HG03469 (cell line): ENCODE results near the gene TNXB.

ENCODE experiments used
- ATAC-seq: cut with Tn5 transposase; IDR thresholded peaks from one replicate; pipeline ENCODE4 v1.9.1; 2021; ENCODE audit warnings: mild to moderate bottlenecking, moderate library complexity, moderate number of reproducible peaks; ENCODE audit not compliant: unreplicated experiment

The TNXB gene

DNA sequence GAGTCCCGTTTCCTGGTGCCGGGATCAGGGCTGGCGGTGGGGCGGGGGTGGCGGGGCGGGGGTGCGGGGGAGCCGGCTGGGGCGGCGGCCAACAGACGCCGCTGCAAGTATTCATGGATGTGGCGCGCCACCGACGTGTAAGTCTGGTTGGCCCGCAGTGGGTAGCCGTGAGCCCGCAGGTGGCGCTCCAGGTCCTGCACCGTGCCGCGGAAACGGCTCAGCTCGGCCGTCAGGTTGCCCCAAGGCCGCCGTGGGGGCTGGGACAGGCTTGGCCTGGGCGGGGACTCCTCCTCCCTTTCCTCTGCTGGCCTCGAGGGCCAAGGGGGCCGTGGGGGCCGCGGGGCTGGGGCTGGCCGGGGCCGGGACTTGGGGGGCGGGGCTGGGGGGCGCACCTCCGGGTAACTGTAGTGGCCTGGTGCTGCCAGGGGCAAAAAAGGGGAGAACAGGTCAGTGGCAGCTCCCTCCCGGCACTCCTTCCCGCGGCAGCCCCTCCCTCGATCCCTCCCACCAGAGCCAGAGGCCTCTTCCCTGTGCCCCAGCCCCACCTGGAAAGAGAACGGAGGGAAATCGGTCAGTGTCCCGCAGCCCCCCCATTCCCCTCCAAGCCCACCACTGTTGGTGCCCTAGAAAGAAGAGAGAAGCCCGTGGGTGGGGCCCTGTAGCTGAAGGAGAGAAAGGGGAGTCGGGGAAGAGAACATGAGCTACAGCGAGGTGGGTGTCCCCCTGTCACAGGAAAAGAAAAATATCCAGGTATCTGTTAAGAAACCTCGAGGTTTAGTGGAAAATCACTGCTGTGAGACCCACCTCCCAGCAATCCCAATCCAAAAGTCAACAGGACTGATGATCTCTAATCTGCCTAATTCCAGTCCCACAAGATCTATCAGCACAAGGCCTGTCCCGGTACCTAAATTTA lies 21.3 kb downstream of the TNXB start:
- ATAC-seq: no peak

DNA sequence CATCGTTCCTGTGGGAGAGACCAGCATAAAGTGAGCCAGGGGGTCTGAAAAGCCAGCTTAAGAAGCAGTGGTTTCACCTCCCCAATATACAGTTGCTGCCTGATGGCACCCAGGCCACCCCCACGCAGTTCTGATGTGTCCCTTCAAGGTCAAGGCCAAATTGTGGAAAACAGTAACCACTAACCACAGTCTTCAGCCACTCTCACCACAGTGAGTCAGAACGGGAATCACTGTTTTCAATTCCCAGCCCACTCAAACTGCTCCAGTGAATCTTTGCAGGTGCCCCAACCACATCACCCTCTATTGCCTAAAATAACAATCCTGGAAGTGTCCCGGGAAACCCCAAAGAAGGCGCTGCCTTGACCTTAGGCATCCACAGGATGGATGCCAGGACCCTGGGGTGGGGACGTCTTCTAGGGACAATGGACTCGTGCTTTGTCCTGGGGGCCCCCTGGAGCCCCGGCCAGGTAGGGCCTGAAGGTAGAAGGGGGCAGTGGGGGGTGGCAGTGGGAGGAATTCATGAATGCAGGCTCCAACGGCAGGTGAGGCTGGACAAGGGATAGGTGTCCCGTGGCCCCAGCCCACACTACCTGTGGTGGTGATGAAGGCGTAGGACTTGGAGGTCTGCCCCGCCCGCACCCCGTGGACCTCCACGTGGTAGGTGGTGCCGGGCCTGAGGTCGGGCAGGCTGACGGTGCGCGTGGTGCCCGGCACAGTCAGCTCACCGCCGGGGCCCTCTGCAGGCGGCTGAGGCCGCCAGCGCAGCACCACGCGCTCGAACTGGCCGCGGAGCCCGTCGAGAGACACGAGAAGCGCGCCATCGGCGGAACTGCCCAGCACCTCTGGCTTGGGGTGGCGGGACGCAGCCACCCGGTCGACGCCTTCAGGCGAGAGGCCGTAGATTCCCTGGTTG lies 22.2 kb downstream of the TNXB start:
- no peak for ATAC-seq

DNA sequence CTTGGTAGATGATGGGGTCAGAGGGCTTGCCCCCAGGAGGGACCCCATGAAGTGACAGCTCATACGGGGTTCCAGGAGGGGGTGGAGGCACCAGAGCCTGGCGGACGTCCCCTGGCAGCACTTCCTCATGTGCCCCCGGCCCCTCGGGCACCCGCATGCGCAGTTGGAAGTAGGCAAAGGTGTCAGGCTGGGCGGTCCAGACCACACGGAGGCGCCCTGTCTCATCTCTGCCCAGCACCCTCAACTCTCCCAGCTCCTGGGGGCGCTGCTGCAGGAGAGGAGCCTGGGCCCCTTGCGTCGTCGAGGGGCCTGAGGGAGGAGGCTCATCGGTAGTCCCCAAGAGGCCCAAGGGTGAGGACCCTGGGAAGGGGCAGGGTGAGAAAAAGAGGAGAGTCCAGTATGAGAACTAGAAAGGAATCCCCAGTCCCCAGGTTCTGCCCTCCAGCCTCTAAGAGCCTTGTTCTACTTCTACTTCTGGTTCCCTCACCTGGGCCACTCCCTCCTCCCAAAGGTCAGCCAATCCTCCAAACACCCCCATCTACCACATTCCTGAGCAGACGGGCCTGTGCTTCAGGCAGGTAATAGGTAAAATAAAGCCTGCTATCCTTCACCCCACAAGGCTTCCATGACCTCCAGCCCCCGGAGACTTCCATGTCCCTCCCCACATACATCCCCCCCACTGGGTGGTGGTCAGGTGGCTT lies 23.2 kb downstream of the TNXB start:
- ATAC-seq: no peak

DNA sequence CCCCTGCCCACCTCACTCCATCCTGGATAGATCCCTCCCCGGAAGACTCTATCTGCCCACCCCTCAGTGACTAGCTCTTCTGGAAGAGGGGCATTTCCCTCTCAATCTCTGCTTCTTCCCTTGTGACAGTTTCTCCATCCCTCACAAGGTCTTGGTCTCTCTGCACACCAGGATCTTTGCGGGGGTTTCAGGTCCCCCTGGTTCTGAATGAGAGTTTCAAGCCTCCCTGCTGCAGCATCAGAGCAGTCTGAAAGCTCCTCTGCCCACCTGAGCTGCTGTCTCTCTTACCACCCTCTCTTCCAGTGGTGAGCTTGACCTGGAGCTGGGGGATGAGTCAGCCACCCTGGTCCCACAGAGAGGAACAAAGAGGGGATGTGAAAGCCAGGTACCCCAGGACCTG lies 24.4 kb downstream of the TNXB start:
- no peak for ATAC-seq

DNA sequence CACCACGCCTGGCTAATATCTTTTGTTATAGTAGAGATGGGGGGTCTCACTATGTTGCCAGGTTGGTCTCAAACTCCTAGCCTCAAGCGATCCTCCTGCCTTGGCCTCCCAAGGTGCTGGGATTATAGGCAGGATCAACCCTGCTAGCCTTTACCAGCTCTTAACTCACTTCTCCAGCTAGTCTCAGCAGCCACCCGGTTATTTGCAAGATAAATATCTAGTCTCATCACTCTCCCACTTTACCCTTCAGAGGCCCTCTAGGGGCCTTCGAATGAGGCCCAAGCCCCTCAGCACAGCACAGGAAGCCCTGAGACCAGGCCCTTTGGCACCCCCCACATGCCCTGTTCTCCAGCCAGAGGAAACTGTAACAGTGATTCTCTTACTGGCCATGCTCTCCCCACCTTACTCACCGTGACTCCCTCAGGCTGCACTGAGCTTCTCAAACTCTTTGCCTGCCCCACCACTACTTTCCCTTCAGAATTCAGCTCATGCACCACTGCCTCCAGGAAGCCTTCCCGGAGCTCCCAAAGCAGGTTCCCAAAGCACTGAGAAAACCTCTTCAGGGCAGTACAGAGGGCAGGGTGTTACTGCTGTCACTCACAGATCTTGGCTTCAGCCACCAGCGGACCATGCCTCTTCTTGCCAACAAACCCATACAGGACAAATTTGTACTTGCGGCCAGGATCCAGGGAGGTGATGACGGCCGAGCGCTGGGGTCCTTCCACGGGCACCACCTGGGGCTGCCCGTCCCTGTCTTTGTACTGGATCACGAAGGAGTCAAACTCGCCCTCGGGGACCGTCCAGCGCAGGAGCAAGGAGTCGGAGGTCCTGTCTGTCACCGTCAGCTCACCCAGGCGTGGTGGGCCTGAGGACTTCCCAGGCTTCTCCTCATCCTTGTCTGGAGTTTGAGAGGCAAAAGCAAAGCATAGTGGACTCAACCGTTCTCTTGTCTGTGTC lies 25.0 kb downstream of the TNXB start:
- ATAC-seq: no peak

DNA sequence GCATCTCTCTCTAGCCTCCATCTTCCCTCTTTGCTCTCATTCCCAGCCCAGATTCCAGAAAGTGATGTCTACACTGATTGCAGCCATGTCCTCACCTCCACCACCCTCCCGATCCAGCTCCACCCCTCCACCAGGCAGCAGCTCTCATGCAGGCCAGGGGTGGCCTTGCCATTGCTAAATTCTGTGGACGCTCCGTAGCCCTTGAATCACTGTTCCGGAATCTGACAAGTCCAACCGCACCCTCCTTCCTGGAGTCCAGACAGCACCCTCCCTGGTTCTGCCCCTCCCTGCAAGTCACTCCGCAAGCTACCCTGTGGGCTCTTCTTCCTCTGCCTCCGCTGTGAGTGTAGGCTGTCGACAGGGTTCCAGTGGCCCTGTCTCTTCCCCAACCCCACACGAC lies 26.2 kb downstream of the TNXB start:
- ATAC-seq: no peak

DNA sequence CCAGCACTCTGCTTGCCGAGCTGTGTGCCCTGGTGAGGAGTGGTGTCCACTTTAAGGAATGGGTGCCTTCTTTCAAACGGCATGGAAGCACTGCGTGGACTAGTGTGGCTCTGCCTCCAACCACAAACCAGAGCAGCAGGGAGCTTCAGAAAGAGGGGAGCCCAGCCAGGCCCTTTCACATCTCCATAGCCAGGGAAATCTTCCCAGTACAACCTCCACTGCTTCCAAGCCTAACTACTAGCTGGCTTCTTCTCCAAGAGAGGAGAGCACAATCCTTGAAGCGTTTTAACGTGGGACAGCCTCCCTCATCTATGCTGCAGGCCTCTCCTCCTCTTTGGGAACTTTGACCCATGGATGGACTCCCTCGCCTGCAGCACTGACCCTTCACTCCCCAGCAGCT lies 26.7 kb downstream of the TNXB start:
- ATAC-seq: no peak

DNA sequence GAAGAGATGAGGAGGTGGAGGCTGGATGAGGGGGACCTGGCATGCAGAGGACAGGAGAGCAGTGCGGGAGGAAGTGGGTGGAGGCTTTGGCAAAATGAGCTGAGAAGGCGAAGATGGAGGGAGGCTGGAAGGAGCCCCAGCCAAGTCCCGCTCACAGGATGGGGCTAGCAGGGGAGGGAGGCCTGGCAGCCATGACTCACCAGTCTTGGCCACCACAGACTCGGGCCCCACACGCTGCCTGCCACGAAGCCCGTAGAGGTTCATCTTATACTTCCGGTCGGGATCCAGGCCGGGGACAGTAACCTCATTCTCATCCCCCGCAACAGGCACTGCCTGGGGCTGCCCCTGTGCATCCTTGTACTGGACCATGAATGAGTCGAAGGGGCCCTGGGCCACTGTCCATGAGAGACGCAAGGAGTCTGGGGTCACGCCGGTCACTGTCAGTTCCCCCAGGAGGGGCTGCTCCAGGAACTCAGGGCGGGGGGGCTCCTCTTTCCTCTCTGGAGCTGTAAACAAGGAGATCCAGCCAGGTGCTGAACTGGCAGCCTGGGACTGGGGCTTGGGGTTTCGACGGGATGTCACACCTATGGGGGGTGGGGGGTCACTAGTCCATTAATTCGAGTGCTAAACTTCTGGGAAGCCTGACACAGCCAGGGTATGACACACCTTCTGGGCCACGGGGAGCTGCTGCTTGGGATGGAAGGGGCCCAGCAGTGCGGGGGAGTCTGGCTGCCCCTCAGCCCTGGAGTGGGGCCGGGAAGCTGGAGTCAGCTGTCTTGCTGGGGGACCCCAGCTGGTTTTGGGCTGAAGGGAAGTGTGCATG lies 27.8 kb downstream of the TNXB start:
- ATAC-seq: no peak

DNA sequence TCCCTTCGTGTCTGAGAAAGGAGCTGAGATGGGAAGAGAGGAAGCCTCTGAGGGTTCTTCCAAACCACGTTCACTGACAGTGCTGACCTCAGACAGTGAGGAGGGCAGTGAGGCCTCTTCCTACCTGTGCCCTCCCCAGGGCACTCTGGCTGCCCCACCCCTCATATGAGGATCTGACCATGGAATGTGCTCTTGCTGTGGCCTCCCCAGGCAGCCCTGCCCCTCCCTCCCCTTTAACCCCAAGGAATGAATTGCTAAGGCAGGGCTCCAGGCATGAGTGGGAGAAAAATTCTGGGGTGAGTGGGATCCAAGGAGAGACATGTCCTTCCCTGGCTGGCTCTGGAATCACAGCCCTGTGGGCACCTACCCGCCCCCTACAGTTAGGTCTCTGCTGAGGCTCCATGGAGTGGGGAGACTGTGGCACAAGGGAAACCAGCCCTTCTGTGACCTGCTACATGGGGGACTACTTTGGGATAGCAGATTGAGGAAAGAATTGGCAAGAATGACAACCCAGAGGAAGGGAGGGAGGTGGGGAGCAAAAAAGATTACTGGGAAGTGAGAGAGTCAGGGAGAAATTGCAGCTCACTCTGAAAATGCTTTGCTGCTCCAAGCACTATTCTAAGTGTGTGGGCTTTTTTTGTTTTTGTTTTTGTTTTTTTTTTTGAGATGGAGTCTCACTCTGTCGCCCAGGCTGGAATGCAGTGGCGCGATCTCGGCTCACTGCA lies 29.4 kb downstream of the TNXB start:
- ATAC-seq: no peak

DNA sequence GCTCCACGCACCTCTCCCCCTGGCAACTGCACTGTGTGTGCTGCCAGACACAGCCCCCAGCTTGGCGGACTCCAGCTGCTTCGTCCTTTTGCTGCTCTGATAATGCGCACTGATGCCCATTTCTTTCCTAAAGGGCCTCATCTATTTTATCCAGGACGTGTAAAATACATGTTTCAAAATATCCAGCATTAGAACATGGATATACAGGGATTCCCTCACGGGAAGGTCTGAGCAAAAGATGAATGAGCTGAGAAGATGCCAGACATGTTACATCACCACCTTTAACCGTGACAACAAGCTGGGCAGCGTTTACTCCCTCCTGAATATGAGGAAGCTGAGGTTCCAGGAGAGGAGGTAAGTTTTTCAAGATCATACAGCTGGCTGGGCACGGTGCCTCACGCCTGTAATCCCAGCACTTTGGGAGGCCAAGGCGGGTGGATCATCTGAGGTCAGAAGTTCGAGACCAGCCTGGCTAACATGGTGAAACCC lies 32.8 kb downstream of the TNXB start:
- ATAC-seq: no peak

DNA sequence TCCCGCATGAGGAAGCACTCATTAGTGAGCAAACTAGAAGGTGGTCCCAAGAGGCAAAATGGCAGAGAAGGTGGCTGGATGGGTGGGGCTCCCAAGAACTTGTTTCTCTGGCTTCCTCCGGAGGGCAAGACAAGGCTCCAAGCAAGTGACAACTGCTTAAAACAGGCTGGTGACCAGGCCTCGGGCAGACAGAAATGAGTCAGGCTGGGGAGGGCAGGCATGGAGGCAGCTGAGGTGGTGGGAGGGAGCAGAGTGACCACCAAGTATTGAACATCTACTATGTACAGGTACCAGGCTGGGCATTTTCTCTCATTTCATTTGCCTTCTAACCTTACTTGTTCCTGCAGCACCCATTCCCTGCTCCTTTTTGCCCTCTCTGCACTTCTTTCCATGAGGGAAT lies 33.4 kb downstream of the TNXB start:
- ATAC-seq: no peak

DNA sequence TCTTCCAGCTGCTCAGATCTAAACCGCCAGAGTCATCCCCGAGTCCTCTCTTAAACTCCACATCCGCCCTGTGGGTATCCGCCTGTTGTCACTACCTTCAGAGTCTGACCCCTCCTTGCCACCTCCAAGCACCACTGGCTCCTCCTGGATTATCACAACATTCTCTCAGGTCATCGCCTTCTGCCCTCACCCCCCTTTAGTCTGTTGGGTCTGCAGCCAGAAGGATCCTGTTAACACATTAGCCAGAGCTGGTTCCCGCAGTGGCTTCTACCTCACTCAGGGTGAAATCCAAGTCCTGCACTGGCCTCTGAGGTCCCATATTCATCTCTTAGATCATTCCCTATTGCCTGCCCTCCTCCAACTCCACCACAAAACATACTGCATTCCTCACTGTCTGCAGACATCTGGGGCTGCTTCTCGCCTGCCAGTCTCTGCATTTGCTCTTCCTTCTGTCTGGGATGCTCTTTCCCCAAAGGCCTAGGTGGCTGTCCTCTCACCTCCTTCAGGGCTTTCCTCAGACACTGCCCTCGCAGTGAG lies 34.1 kb downstream of the TNXB start:
- ATAC-seq: no peak

DNA sequence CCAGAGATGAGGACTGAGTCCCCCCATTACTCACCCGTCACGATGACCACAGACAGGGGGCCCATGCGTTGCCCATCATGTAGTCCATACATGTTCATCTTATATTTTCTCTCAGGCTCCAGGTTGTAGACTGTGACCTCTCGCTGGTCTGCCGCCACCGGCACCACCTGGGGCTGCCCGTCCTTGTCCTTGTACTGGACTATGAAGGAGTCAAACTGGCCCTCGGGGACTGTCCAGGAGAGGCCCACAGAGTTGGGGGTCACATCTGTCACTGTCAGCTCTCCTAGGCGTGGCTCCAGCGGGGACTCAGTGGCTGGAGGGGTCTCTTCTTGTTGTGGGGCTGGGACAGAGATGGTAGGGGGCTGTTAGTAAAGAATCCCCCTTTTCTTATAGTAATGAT lies 35.5 kb downstream of the TNXB start:
- no peak for ATAC-seq

DNA sequence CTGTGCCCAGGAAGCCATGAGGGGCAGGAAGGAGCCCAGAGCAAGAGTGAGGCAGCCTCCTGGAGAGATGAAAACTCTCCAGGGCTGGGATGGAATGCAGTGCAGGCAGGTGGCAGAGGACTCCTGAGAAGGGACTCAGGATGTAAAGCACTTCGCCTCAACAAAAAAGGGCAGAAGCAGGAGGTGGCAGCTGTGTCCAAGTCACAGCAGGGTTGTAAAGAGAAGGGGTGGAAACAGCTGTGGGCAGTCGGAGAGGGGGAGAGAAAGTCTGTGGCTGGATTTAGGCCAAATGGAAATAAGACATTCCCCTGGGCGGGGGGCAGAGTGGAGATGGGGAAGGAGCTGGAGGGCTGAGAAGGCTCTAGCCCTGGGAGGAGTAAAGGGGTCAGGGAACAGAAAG lies 36.0 kb downstream of the TNXB start:
- no peak for ATAC-seq

DNA sequence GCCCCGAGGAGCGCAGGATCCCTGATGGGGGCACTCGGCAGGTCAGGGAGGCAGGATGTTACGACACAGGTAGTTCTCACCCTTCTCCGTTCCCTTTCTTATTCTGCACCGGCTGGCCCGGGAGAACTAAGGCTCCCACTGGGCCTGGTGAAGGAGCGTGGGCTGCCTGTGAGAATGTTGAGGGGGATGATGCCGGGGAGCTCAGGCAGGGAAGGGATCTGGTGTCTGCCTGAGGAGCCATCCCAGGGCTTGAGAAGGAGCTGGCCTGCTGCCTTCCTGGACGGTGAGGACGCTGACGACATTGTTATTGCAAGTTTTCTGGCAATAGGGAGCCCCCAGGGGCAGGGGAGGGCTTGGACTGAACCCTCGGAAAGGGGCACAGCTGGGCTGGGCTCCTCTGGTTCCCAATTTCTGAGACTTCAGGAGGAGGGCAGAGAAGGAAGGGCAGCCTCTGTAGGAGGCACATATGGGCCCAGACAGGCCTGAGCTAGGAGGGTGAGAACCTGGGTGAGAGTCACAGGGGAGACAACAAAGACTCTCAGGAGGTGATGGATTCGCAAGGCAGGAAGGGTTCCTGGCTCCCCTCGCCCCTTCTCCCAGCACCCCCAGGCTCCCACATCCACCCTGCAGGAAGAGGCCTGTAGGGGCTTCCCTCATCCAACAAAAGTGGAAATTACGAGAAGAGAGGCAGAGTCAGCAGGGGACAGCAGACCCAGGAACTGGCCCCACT lies 38.2 kb downstream of the TNXB start:
- no peak for ATAC-seq

DNA sequence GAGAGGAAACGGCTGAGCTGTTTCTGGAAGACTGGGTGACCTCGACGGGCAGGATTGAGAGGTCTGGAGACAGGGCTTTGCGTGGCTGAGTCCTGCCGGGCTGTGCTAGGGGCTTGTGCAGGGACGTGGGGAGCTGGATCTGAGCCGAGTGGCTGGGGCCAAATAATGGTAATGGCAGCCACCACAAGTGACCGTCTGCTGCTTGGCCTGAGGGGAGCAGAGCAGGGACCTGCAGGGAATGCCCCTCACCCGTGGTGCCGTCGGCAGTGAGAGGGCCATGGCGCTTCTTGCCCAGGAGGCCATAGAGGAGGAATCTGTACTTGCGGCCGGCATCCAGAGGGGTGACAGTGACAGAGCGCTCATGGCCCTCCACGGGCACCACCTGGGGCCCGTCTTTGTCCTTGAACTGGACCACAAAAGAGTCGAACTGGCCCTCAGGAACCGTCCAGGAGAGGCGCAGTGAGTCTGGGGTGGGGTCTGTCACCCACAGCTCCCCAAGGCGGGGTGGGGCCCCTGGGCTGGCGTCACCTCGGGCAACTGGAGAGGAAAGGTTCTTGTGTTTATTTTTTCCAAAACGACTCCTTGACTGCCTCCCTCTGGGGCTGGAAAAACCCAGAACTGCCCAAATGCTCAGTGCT lies 39.1 kb downstream of the TNXB start:
- ATAC-seq: no peak

DNA sequence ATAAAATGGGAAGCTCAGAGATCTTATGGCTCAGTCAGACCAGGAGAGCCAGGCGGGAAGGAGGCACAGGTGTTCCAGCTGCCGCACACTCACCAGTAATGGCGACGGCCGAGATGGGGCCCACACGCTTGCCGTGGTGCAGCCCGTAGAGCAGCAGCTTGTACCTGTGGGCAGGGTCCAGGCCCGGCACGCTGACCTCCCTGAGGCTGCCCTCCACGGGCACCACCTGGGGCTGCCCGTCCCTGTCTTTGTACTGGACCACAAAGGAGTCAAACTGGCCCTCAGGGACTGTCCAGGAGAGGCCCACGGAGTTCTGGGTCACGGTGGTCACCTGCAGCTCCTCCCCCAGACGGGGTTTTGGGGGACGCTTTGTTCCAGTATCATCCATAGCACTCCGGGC lies 39.7 kb downstream of the TNXB start:
- no peak for ATAC-seq
